ENCODE data around the gene SEPTIN7.

The SEPTIN7 gene

DNA sequence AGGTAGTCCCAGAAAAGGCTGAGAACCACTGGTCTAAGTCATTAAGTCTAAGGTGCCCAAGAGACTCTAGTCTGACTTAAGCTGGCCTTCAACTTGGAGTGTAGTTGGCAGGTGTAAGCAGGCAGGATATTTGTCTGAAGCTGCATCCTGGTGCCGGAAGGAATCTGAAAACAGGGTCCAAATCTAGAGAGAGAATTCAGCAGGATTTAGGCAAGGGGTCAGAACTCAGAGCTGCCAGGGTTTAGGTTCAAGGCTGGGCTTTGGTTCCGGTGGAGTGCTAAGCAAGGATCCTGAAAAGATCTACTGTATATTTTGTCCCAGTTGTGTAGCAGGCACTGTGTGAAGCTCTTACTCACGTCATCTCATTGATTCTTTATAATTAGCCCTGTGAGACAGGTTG lies 16.5 kb upstream of the SEPTIN7 start:
- no peaks in the 10 kb centered on the region for H3K4me1 ChIP-seq (ENCODE audit: insufficient read depth, poor library complexity, severe bottlenecking)
- H3K36me3 ChIP-seq (ENCODE audit: low read depth), result no peaks in the 10 kb centered on the region
- no peak overlapping the region for H3K27ac ChIP-seq (ENCODE audit: poor library complexity, severe bottlenecking)
- ATAC-seq (ENCODE audit: low read depth) (no peak), DNase-seq (ENCODE audit: low spot score) (no peak)
- H3K4me3 ChIP-seq (ENCODE audit: severe bottlenecking), result no peak overlapping the region
- no peaks in the 10 kb centered on the region for H3K9me3 ChIP-seq (ENCODE audit: severe bottlenecking)
- H3K27me3 ChIP-seq (ENCODE audit: insufficient read depth, poor library complexity, severe bottlenecking), result no peaks in the 10 kb centered on the region
- no peak for TF ChIP-seq CTCF (IDR thresholded peaks at IDR 0.05; ENCODE audit: poor library complexity, severe bottlenecking)

DNA sequence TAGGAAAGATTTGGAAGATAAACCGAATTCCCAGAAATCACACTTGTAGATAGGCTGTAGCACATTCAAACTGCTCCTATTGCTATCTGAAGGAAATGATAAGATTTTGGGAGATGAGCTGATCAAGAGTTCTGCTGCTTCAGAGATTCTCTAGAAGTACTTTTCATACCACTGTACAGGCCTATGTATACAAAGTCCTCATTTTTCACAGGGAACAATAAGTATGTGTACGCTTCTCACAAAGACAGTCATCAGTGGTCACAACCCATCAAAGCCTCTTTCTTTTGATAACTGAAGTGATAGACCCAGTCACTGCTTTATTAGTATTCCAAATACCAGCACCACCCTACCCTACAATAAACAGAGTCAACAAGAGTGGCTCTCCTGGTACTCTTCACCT lies 15.6 kb upstream of the SEPTIN7 start:
- Histone ChIP-seq H3K36me3 (ENCODE audit: low read depth) (no peaks in the 10 kb centered on the region), H3K27ac (ENCODE audit: poor library complexity, severe bottlenecking) (no peak overlapping the region), H3K27me3 (ENCODE audit: insufficient read depth, poor library complexity, severe bottlenecking) (no peaks in the 10 kb centered on the region), H3K4me3 (ENCODE audit: severe bottlenecking) (no peak overlapping the region), H3K9me3 (ENCODE audit: severe bottlenecking) (no peaks in the 10 kb centered on the region), H3K4me1 (ENCODE audit: insufficient read depth, poor library complexity, severe bottlenecking) (no peaks in the 10 kb centered on the region)
- DNase-seq (ENCODE audit: low spot score), result no peak
- no peak for TF ChIP-seq CTCF (IDR thresholded peaks at IDR 0.05; ENCODE audit: poor library complexity, severe bottlenecking)
- no peak for ATAC-seq (ENCODE audit: low read depth)

GRCh38 chr7:35787925-35788324 lies 12.9 kb upstream of the SEPTIN7 start:
- ATAC-seq (ENCODE audit: low read depth) (no peak), DNase-seq (ENCODE audit: low spot score) (no peak)
- no peaks in the 10 kb centered on the region for H3K4me1 ChIP-seq (ENCODE audit: insufficient read depth, poor library complexity, severe bottlenecking)
- no peaks in the 10 kb centered on the region for H3K27me3 ChIP-seq (ENCODE audit: insufficient read depth, poor library complexity, severe bottlenecking)
- no peak overlapping the region for H3K4me3 ChIP-seq (ENCODE audit: severe bottlenecking)
- H3K27ac ChIP-seq (ENCODE audit: poor library complexity, severe bottlenecking), result no peak overlapping the region
- no peaks in the 10 kb centered on the region for H3K9me3 ChIP-seq (ENCODE audit: severe bottlenecking)
- no peaks in the 10 kb centered on the region for H3K36me3 ChIP-seq (ENCODE audit: low read depth)
- no peak for TF ChIP-seq CTCF (IDR thresholded peaks at IDR 0.05; ENCODE audit: poor library complexity, severe bottlenecking)

DNA sequence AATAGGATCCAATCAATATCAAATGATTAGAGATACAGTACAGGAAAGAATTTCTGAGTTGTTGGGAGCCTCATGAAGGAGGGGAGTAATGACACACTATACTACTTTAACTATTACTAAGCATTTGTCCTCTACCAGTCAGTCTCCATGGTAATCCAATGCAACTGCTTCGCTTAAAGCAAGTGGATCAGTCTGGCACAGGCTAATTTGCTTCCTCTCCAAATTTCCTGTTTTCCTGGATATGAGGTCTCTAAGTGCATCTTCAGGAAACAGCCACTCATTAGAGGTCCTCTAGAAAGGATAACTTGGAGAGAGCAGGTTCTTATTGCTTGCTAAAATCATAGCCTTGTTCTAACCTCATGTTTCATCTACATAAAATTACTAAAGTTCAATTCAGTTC lies 8.4 kb upstream of the SEPTIN7 start:
- Histone ChIP-seq H3K4me1 (ENCODE audit: insufficient read depth, poor library complexity, severe bottlenecking) (no peaks in the 10 kb centered on the region), H3K9me3 (ENCODE audit: severe bottlenecking) (no peaks in the 10 kb centered on the region), H3K4me3 (ENCODE audit: severe bottlenecking) (no peak overlapping the region), H3K27ac (ENCODE audit: poor library complexity, severe bottlenecking) (no peak overlapping the region), H3K36me3 (ENCODE audit: low read depth) (no peaks in the 10 kb centered on the region), H3K27me3 (ENCODE audit: insufficient read depth, poor library complexity, severe bottlenecking) (no peaks in the 10 kb centered on the region)
- ATAC-seq (ENCODE audit: low read depth) (no peak), DNase-seq (ENCODE audit: low spot score) (no peak)
- TF ChIP-seq CTCF (IDR thresholded peaks at IDR 0.05; ENCODE audit: poor library complexity, severe bottlenecking), result no peak

- ATAC-seq (ENCODE audit: low read depth) (no peak), DNase-seq (ENCODE audit: low spot score) (no peak)
- TF ChIP-seq CTCF (IDR thresholded peaks at IDR 0.05; ENCODE audit: poor library complexity, severe bottlenecking), result no peak
- Histone ChIP-seq H3K36me3 (ENCODE audit: low read depth) (no peaks in the 10 kb centered on the region), H3K27me3 (ENCODE audit: insufficient read depth, poor library complexity, severe bottlenecking) (no peaks in the 10 kb centered on the region), H3K4me3 (ENCODE audit: severe bottlenecking) (no peak overlapping the region), H3K4me1 (ENCODE audit: insufficient read depth, poor library complexity, severe bottlenecking) (no peaks in the 10 kb centered on the region), H3K27ac (ENCODE audit: poor library complexity, severe bottlenecking) (no peak overlapping the region), H3K9me3 (ENCODE audit: severe bottlenecking) (no peaks in the 10 kb centered on the region)
Measured at GRCh38 chr7:35792873-35793489, 7.9 kb upstream of the SEPTIN7 start.
